Kidney (tissue), 14 donors: ENCODE results near the gene FAM13A. TPM values are rescaled to one million over a fixed set of nuclear protein-coding genes. Genes with fewer than 3 reads are reported as not detected.

ENCODE experiments used
- DNase-seq, 5 donors: peaks; one replicate each; pipeline ENCODE4 v3.0.0-alpha.2; 2013 to 2020
- FAIRE-seq: peaks from 2 replicates; lab custom pipeline; 2012; peaks lifted over from hg19 to GRCh38; lab: Jason Lieb, UNC
- H3K27ac ChIP-seq, 2 donors: one replicate each; pipeline ENCODE4 v1.7.0; 2013; ENCODE audit warnings: low read depth in 2 of 2, low read length in 2 of 2, inconsistent platforms in 1 of 2
- H3K27me3 ChIP-seq: one replicate; pipeline ENCODE4 v1.7.1; 2013; ENCODE audit warnings: low read length, inconsistent platforms; ENCODE audit not compliant: control insufficient read depth, insufficient read depth
- H3K36me3 ChIP-seq, 3 donors: one replicate each; pipeline versions ENCODE4 v1.7.0 to v1.7.1; 2013; ENCODE audit warnings: low read length in 3 of 3, control low read depth in 1 of 3, inconsistent platforms in 1 of 3; ENCODE audit not compliant: insufficient read depth in 3 of 3, control insufficient read depth in 2 of 3
- H3K4me1 ChIP-seq, 3 donors: one replicate each; pipeline versions ENCODE4 v1.7.0 to v1.7.1; 2013; ENCODE audit warnings: low read length in 3 of 3, inconsistent platforms in 1 of 3, low read depth in 1 of 3; ENCODE audit not compliant: control insufficient read depth in 2 of 3, insufficient read depth in 2 of 3
- H3K4me3 ChIP-seq, 3 donors: one replicate each; pipeline versions ENCODE4 v1.7.0 to v1.8.1; 2013; ENCODE audit warnings: low read length in 3 of 3, control low read depth in 1 of 3, inconsistent platforms in 1 of 3
- H3K9ac ChIP-seq, 3 donors: one replicate each; pipeline versions ENCODE4 v1.7.0 to v1.7.1; 2013; ENCODE audit warnings: low read length in 3 of 3, control low read depth in 1 of 3, inconsistent platforms in 1 of 3
- H3K9me3 ChIP-seq, 3 donors: one replicate each; pipeline versions ENCODE4 v1.7.0 to v1.7.1; 2013; ENCODE audit warnings: low read length in 3 of 3, control low read depth in 1 of 3, inconsistent platforms in 1 of 3; ENCODE audit not compliant: control insufficient read depth in 2 of 3, insufficient read depth in 1 of 3
- CTCF ChIP-seq: IDR thresholded peaks from 3 replicates; pipeline ENCODE4 v1.5.1; 2012; ENCODE audit warnings: mild to moderate bottlenecking, moderate library complexity, borderline replicate concordance; ENCODE audit not compliant: insufficient read depth; ENCODE audit errors: extremely low read depth
- intact Hi-C: fragments of 100-400 bp; cut with DNase I; formaldehyde crosslinking; loops from one replicate; pipeline ENCODE4 v1.11.1; 2022
- polyA plus RNA-seq: library from polyadenylated mRNA; stranded (reverse); fragments of 350-450 nt; fragmentation: Illumina TruSeq; extraction: RNeasy Lipid Tissue Mini Kit (QIAGEN cat#74804); gene quantifications from one replicate; pipeline ENCODE4 v1.2.3, GENCODE V29; 2014; ENCODE audit warnings: low read depth, low replicate concordance; ENCODE audit not compliant: insufficient read depth
- total RNA-seq: library from RNA; stranded (reverse); fragmentation: NEBNext Ultra II Directional; extraction: Animal tissue kit (Norgen Biotek cat#: 25700); gene quantifications from one replicate; pipeline ENCODE4 v1.2.1, GENCODE V29; 2021
- donor health status: control.
- donor health status: control.
- donor health status: control.
- donor health status: control.
- donor health status: control.
- donor health status: DM: yes; HTN: yes; CAD: no.
- donor health status: Normal renal cell carcinoma (clear cell type).

Gene FAM13A
- total and polyA plus RNA-seq, 2 donors from 2014 or later, result 12.9 to 48.3 TPM

DNA sequence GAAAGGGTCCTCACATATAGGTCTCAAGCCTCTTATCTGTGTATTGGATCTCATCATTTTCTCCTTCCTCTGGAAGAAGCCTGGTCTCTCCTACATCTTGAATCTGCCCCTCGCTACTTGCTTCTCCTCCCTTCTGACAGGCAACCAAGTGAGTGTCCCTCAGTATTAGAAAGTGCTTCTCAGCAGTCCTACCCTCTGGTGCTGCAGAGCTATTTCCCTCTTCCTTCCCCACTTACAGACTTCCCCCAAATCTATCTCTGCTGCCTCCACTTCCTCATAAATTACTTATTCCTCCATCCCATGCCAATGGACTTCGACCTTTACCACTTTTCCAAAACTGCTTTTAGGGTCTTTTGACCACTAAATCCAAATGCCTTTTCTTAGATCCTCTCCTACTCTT, 230.2 kb downstream of the FAM13A start:
- Histone ChIP-seq H3K4me3 (no peak overlapping the region), H3K27me3 (no peaks in the 10 kb centered on the region), H3K36me3 (no peaks in the 10 kb centered on the region), H3K27ac (no peak overlapping the region), H3K9ac (no peak overlapping the region), H3K9me3 (no peaks in the 10 kb centered on the region), H3K4me1 (peaks cover 0 to 4% (median 0%) of the 10 kb centered on the region in 3 donors)
- TF ChIP-seq CTCF, result no peak
- no peak for FAIRE-seq
- DNase-seq, result no peak
- intact Hi-C loops, result loop anchor here (10.0 kb wide), 1 partner anchor 198 kb away; no protein-coding TSS in a partner anchor

DNA sequence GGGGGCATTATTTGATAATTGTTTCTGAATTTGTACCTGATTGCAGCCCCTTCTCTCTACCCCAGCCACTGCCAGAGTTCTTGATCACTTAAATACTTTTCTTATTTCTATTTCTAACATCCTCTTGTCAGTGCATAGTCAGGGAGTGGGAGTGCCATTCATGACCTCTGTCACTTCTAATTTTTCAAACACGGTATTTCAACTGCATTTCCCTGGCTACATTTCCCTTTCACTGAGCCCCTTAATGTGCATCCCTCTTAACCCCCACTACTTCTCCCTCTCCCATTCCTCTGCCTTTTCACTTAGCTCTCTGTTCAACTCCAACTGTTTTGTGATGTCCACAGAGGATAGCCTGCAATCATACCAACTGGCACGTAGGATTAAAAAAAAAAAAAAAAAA, 231.1 kb downstream of the FAM13A start:
- no peak for FAIRE-seq
- intact Hi-C loops, result loop anchor here (10.0 kb wide), 1 partner anchor 199 kb away; no protein-coding TSS in a partner anchor
- Histone ChIP-seq H3K4me3 (no peak overlapping the region), H3K4me1 (peaks cover 0 to 12% (median under 1%) of the 10 kb centered on the region in 3 donors), H3K27ac (no peak overlapping the region), H3K36me3 (no peaks in the 10 kb centered on the region), H3K9me3 (no peaks in the 10 kb centered on the region), H3K27me3 (no peaks in the 10 kb centered on the region), H3K9ac (no peak overlapping the region)
- DNase-seq, result no peak
- TF ChIP-seq CTCF, result no peak

GRCh38 chr4:88823058-88823919, 233.7 kb downstream of the FAM13A start:
- FAIRE-seq, result peak; percentile 81
- Histone ChIP-seq H3K36me3 (no peaks in the 10 kb centered on the region), H3K9me3 (no peaks in the 10 kb centered on the region), H3K27ac (peak overlapping the region; percentile 95), H3K9ac (peak overlapping the region; percentile 58 to 85 (median 61)), H3K27me3 (no peaks in the 10 kb centered on the region), H3K4me3 (peak overlapping the region; percentile 62 to 89 (median 89)), H3K4me1 (peaks cover 4 to 25% (median 5%) of the 10 kb centered on the region in 3 donors)
- no peak for TF ChIP-seq CTCF
- DNase-seq, result peak; percentile 97 to 99 (median 97)
- intact Hi-C loops, result loop anchor here (10.0 kb wide), 1 partner anchor 202 kb away; no protein-coding TSS in a partner anchor
